IPS-18a (cell line): ENCODE data around the gene SELENOS.
A peak's percentile ranks its signal among the peaks of the same experiment; 100 is the strongest.

Experiments used
- H3K27ac ChIP-seq: one replicate; pipeline ENCODE4 v1.5.1; 2013; ENCODE audit warnings: low read length
- H3K27me3 ChIP-seq: one replicate; pipeline ENCODE4 v1.6.1; 2013; ENCODE audit warnings: mild to moderate bottlenecking, low read length; ENCODE audit not compliant: control insufficient read depth, insufficient read depth
- H3K36me3 ChIP-seq: one replicate; pipeline ENCODE4 v1.6.1; 2013; ENCODE audit warnings: low read depth, low read length; ENCODE audit not compliant: control insufficient read depth
- H3K4me1 ChIP-seq: one replicate; pipeline ENCODE4 v1.6.1; 2013; ENCODE audit warnings: low read depth, low read length; ENCODE audit not compliant: control insufficient read depth
- H3K4me3 ChIP-seq: one replicate; pipeline ENCODE4 v1.5.1; 2013; ENCODE audit warnings: low read length
- H3K9ac ChIP-seq: one replicate; pipeline ENCODE4 v1.6.1; 2013; ENCODE audit warnings: mild to moderate bottlenecking, low read length, moderate library complexity
- H3K9me3 ChIP-seq: one replicate; pipeline ENCODE4 v1.6.1; 2013; ENCODE audit warnings: low read depth, low read length; ENCODE audit not compliant: control insufficient read depth

SELENOS gene

GRCh38 chr15:101307897-101308603, 30.8 kb upstream of the SELENOS start:
- Histone ChIP-seq H3K27ac (no peak overlapping the region), H3K36me3 (no peaks in the 10 kb centered on the region), H3K9ac (no peak overlapping the region), H3K27me3 (no peaks in the 10 kb centered on the region), H3K9me3 (no peaks in the 10 kb centered on the region), H3K4me3 (no peak overlapping the region), H3K4me1 (no peaks in the 10 kb centered on the region)

- Histone ChIP-seq H3K9ac (no peak overlapping the region), H3K27me3 (no peaks in the 10 kb centered on the region), H3K9me3 (no peaks in the 10 kb centered on the region), H3K4me3 (no peak overlapping the region), H3K36me3 (no peaks in the 10 kb centered on the region), H3K4me1 (no peaks in the 10 kb centered on the region), H3K27ac (no peak overlapping the region)
Measured at GRCh38 chr15:101307048-101307896, 30.0 kb upstream of the SELENOS start.

GRCh38 chr15:101306341-101307047, 29.2 kb upstream of the SELENOS start:
- H3K27me3 ChIP-seq = no peaks in the 10 kb centered on the region
- H3K4me3 ChIP-seq = no peak overlapping the region
- H3K9ac ChIP-seq = no peak overlapping the region
- H3K36me3 ChIP-seq = no peaks in the 10 kb centered on the region
- H3K9me3 ChIP-seq = no peaks in the 10 kb centered on the region
- H3K4me1 ChIP-seq = no peaks in the 10 kb centered on the region
- no peak overlapping the region for H3K27ac ChIP-seq

- no peak overlapping the region for H3K27ac ChIP-seq
- H3K36me3 ChIP-seq = no peaks in the 10 kb centered on the region
- H3K27me3 ChIP-seq = no peaks in the 10 kb centered on the region
- H3K4me3 ChIP-seq = no peak overlapping the region
- no peaks in the 10 kb centered on the region for H3K9me3 ChIP-seq
- no peak overlapping the region for H3K9ac ChIP-seq
- H3K4me1 ChIP-seq = no peaks in the 10 kb centered on the region
Measured at GRCh38 chr15:101305820-101306255, 28.6 kb upstream of the SELENOS start.

- Histone ChIP-seq H3K36me3 (no peaks in the 10 kb centered on the region), H3K4me3 (no peak overlapping the region), H3K4me1 (no peaks in the 10 kb centered on the region), H3K27ac (no peak overlapping the region), H3K9me3 (no peaks in the 10 kb centered on the region), H3K9ac (no peak overlapping the region), H3K27me3 (no peaks in the 10 kb centered on the region)
Measured at GRCh38 chr15:101303408-101303807, 26.1 kb upstream of the SELENOS start.

- Histone ChIP-seq H3K9ac (no peak overlapping the region), H3K4me3 (peak overlapping the region; percentile 90), H3K36me3 (peaks cover 4% of the 10 kb centered on the region), H3K27ac (no peak overlapping the region), H3K4me1 (peaks cover 7% of the 10 kb centered on the region), H3K27me3 (no peaks in the 10 kb centered on the region), H3K9me3 (no peaks in the 10 kb centered on the region)
Measured at GRCh38 chr15:101296418-101297405, 19.4 kb upstream of the SELENOS start.

GRCh38 chr15:101295607-101296161, 18.4 kb upstream of the SELENOS start:
- Histone ChIP-seq H3K36me3 (peaks cover 11% of the 10 kb centered on the region), H3K9me3 (no peaks in the 10 kb centered on the region), H3K4me3 (peak overlapping the region; percentile 90), H3K9ac (peak overlapping the region; percentile 90), H3K27ac (no peak overlapping the region), H3K4me1 (peaks cover 7% of the 10 kb centered on the region), H3K27me3 (no peaks in the 10 kb centered on the region)

GRCh38 chr15:101294731-101295606, 17.7 kb upstream of the SELENOS start, which contains the start of gene SNRPA1:
TSS of gene SNRPA1 (minus strand) at chr15:101295248. CDS start at chr15:101295178, 70 bp downstream.
- peaks cover 17% of the 10 kb centered on the region for H3K36me3 ChIP-seq
- peak within 1 kb of the TSS; percentile 90 for H3K4me3 ChIP-seq
- H3K4me1 ChIP-seq = peaks cover 7% of the 10 kb centered on the region
- H3K9me3 ChIP-seq = no peaks in the 10 kb centered on the region
- H3K9ac ChIP-seq = peak within 1 kb of the TSS; percentile 90
- H3K27ac ChIP-seq = peak within 1 kb of the TSS; percentile 65
- no peaks in the 10 kb centered on the region for H3K27me3 ChIP-seq

- Histone ChIP-seq H3K9me3 (no peaks in the 10 kb centered on the region), H3K9ac (peak overlapping the region; percentile 90), H3K36me3 (peaks cover 24% of the 10 kb centered on the region), H3K4me1 (peaks cover 7% of the 10 kb centered on the region), H3K27me3 (no peaks in the 10 kb centered on the region), H3K4me3 (peak overlapping the region; percentile 90), H3K27ac (no peak overlapping the region)
Measured at GRCh38 chr15:101293122-101293521, 15.8 kb upstream of the SELENOS start.
